NCI-H82 treated with DMSO at 0.1 percent for 48 hours (cell line): ENCODE measurements around the gene C16orf92.

Experiments used
- DNase-seq: peaks from one replicate; lab custom pipeline; 2025; ENCODE audit not compliant: unreplicated experiment; lab: John Stamatoyannopoulos, UW

The C16orf92 gene

GRCh38 chr16:30022887-30023286 lies at the start of gene C16orf92:
C16orf92 (plus strand) TSS chr16:30023198; CDS start chr16:30023341, 143 bp downstream.
- DNase-seq = no peak

- DNase-seq = peak; percentile 92
Measured at GRCh38 chr16:29973384-29974246, 49.4 kb upstream of the C16orf92 start, which contains the start of gene TAOK2. TAOK2 (plus strand) TSS chr16:29973868; CDS start chr16:29977773, 3,905 bp downstream.

GRCh38 chr16:29974291-29975133 lies 48.5 kb upstream of the C16orf92 start:
- DNase-seq = no peak

- DNase-seq = no peak
Measured at GRCh38 chr16:29975134-29975538, 47.9 kb upstream of the C16orf92 start.

- no peak for DNase-seq
Measured at GRCh38 chr16:29975811-29976511, 47.0 kb upstream of the C16orf92 start.

GRCh38 chr16:29977063-29977825 lies 45.8 kb upstream of the C16orf92 start:
- no peak for DNase-seq

- no peak for DNase-seq
Measured at GRCh38 chr16:29978081-29978480, 44.9 kb upstream of the C16orf92 start.

- DNase-seq = no peak
Measured at GRCh38 chr16:29978564-29979270, 44.3 kb upstream of the C16orf92 start.

- no peak for DNase-seq
Measured at GRCh38 chr16:29982560-29983419, 40.2 kb upstream of the C16orf92 start.

- DNase-seq = no peak
Measured at GRCh38 chr16:29983420-29984136, 39.4 kb upstream of the C16orf92 start.

- no peak for DNase-seq
Measured at GRCh38 chr16:29984137-29984763, 38.7 kb upstream of the C16orf92 start.

GRCh38 chr16:29984764-29985147 lies 38.2 kb upstream of the C16orf92 start:
- no peak for DNase-seq

GRCh38 chr16:29985271-29985811 lies 37.7 kb upstream of the C16orf92 start:
- DNase-seq = no peak

GRCh38 chr16:29986231-29986630 lies 36.8 kb upstream of the C16orf92 start:
- no peak for DNase-seq

- no peak for DNase-seq
Measured at GRCh38 chr16:29986931-29987330, 36.1 kb upstream of the C16orf92 start.

GRCh38 chr16:29987371-29988085 lies 35.5 kb upstream of the C16orf92 start:
- no peak for DNase-seq
